Right lung (tissue), 5 donors: ENCODE data around the gene HSPA12A. TPM values are rescaled to one million over a fixed set of nuclear protein-coding genes. Genes with fewer than 3 reads are reported as not detected.
"Not testable (repeated sequence)": the region's sequence is repeated elsewhere in the genome, so short reads cannot be mapped to it uniquely, and the experiment has no call there.

Experiments used
- DNase-seq, 2 donors: peaks; one replicate each; pipeline ENCODE4 v3.0.0-alpha.2; 2013
- polyA plus RNA-seq, 5 donors: library from polyadenylated mRNA; unstranded; fragments of 120-200 nt; gene quantifications; one replicate each; pipeline versions ENCODE4 v1.2.1 to v1.2.3, GENCODE V29; 2013; ENCODE audit warnings: inconsistent platforms in 1 of 5, low replicate concordance in 1 of 5; ENCODE audit not compliant: insufficient read length in 5 of 5, insufficient read depth in 1 of 5

HSPA12A gene
- polyA plus RNA-seq, 5 donors: 7.9 to 13.8 (median 12.8) TPM

DNA sequence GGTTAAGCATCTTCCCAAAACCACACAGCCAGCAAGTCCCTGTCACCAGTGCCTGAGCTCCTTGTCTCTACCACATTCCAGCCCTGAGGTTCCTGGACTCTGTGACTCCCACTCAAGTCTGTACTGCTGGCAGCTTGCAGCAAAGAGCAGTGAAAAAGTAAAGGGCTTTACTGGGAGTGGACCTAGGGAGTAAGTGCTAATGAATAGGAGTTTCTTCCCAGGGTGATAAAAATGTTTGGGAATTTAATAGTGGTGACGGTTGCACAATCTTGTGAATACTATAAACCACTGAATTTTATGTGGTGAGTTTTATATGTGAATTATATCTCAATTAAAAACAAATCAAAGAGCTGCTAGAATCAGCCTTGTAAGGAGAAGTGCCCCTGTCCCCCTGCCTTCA, 22.6 kb downstream of the HSPA12A start:
- DNase-seq: no peak

DNA sequence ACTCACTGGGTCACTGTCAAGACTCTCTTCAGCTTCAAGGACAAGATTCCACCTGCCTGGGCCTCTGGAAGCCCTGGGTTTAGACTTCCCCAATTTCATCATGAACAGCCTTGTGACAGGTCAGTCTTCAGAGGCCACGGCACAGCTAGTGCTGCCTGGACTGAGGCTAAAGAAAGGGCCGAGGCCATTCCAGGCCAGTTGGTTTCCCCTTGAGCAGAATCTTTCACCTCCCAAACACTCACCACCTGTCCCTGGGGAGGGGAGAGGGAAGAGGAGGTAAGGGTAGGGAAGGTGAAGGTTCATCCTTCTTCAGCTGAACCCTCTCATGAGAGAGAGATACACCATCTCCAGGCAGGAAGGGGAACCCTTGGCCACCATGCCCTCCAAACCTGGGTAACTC, 24.3 kb downstream of the HSPA12A start:
- no peak for DNase-seq

DNA sequence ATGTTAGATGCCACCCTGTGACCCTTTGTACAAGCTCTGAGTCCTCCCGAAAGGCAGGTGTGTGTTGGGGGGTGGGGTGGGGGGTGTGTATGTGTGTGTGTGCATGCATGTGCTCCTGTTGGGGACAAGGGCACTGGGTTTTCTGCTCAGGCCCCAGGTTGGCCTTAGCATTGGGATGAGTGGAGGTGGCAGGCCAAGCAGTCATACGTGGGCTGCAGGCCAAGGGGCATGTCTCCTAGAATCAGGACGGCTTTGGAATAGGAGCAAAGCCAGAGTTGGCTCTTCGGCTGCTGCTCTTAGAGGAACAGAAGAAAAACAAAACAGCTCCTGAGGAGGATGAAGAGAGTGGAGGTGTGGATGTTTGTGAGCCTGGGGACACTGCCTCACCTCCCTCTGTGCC, 26.0 kb downstream of the HSPA12A start:
- DNase-seq: no peak

DNA sequence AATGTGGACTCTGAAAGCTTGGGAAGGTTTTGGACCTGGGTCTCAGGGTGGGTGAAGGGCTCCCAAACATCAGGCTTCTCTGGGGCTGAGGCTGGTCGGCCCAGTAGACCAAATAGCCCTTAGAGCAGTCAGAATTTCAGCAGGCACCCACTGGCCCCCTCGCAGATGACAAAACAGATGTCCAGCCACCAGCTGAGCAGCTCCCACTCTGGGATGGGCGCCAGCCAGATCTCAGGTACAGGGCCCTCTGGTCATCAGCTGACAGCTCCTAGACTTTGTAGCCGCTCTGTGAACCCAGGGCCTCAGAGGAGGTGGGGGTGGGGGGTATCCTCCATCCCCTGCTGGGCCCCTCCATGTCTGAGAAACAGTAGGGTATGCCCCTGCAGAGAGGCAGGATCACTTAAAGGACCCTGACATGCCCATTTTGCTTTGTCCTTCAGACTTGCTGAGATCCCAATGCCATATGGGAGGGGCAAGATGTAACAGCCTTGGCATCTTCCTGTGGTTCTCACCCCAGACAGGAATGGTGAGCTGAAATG, 26.5 kb downstream of the HSPA12A start:
- no peak for DNase-seq

DNA sequence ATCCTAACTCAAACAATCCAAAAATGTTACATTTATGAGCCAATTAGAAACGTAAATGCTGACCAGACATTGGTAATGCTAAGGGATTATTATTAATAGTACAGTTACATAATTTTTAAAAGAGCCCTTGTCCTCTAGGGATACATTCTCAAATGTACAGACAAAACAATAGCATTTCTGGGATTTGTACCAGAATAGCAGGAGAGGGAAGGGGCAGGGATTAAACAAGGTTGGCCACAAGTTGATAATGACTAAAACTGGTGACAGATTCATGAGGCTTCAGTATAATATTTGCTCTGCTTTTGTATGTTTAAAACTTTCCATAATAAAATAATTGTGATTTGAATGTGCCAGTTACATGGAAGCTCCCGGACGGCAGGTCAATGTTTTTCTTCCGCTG, 27.0 kb downstream of the HSPA12A start:
- DNase-seq: no peak

DNA sequence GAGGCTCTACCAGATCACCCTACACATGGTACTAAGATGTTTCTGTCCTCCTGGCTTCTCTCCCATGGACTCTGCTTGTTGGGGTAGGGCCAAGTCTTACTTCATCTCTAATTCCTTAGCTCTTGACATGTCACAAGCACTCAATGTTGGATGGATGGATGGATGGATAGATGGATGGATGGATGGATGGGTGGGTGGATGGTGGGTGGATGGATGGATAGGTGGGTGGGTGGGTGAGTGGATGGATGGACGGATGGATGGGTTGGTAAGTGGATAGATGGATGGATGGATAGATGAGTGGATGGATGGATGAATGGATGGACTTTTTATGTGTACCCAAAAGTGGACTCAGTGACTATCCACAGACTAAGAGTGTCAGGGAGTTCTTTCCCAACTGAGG, 28.5 kb downstream of the HSPA12A start:
- no peak for DNase-seq

DNA sequence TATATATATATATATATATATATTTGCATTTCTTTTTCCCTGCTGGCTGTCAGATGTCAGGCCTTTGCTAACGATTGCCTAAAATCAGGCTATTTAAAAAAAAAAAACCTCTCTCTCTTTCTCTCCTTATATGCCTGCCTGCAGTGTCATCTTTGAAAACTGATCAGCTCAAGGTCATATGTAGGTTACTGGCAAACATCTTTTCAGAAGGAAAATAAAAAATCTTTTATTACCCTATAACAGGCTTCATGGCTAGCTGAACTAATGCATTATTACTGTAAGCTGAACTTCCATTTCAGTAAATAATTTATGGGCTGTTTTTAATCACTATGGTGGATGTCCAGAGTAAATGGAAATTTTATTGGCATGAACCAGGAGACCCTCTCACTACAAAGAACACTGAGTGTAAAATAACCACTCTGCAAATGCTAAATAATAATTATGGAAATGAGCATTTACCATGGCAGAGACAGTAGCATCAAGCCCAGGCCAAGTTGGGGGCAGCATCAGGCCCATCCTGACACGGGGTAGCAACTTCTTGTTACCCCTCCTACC, 29.3 kb downstream of the HSPA12A start:
- no peak for DNase-seq

DNA sequence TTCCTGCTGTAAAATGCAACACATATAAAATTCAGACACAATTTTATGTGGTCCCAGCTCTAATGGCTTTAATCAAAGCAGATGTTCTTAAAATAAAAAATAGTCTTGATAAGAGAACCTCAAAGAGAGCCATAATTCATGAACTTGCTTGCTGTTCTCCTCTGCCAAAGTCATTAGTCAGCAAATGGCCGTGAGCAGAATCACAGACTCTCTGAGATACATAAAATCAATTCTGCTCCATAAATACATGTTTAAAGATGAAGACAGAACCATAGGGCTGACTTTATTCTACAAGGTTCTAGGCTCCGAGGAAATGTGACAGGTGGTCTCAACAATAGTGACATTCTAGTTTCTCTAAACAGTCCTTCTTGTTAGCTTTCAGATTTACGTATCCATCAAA, 29.8 kb downstream of the HSPA12A start:
- no peak for DNase-seq

DNA sequence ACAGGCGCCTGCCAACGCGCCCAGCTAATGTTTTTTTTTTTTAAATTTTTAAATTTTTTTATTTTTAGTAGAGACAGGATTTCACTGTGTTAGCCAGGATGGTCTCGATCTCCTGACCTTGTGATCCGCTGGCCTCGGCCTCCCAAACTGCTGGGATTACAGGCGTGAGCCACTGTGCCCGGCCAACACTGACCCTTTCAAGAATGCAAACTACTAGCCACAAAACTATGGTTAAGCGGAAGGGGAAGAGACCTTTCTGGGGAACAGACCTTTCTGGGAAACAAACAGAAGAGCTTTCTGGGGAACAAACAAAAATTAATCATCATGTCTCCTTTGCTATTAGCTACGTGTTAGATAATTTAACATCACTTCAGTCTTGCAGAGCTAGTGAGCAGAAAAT, 30.6 kb downstream of the HSPA12A start:
- DNase-seq: not testable (repeated sequence)

DNA sequence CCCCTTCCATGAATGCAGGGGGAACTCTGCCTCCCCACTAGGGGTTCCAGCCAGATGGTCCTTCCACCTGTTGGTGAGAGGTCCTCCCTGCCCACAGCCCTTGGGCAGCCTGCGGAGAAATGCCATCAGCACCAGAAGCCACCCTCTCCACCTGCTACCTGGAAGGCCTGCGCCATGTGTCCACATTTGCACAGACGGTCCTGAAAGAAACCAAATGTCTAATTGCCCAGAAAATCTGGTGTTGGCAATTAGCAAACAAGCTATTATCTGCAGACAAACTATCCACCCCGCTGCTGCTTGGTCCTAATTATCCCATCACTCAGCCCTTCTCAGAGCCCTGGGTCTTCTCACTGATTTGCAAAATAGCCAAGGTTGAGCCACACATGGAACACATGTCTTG, 32.3 kb downstream of the HSPA12A start:
- no peak for DNase-seq

DNA sequence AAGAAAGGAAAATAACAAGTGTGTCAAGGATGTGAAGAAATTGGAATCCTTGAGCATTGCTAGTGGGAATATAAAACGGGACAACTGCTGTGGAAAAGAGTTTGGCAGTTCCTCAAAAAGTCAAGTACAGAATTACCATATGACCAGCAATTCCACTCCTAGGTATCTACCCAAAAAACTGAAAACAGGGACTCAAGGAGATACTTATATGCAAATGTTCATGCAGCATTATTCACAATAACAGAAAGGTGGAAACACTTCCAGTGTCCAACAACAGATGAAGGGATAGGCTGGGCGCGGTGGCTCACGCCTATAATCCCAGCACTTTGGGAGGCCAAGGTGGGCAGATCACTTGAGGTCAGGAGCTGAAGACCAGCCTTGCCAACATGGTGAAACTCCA, 33.5 kb downstream of the HSPA12A start:
- DNase-seq: no peak

DNA sequence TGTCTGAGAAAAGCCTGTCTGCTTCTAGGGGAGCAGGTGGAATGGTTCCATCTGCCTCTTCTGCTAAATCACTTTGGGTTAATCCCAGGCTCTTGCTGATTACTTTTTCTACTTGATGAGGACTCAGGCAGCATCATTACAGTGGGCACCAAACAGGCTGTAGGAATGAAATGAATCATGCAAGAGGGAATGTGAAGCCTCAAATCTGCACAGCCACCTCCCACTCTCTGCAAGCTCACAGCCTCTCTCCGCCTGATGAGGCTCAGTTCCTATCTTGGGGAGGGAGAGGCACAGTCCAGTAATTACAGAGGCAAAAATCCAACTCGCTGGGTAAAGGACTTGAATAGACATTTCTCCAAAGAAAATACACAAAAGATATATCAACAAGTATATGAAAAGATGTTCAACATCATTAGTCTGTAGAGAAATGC, 34.0 kb downstream of the HSPA12A start:
- DNase-seq: no peak

DNA sequence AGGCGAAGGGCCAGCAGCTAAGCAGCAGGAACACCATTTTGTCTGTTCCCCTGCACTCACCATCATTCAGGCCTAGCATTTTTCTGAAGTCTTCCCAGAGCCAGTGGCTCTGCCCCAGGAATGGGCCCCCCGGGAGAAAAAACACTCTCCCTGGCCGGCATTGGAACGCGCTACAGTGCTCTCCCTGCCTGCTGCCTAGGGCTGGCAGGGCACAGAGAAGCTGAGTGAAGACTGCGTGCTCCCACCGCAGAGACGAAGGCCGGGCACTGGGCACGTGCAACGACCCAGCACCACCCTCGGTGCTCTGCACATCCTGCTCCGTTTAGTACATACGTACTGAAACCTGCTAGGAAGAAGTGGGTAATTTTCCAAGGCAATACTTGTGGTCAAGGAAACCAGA, 34.4 kb downstream of the HSPA12A start:
- no peak for DNase-seq

DNA sequence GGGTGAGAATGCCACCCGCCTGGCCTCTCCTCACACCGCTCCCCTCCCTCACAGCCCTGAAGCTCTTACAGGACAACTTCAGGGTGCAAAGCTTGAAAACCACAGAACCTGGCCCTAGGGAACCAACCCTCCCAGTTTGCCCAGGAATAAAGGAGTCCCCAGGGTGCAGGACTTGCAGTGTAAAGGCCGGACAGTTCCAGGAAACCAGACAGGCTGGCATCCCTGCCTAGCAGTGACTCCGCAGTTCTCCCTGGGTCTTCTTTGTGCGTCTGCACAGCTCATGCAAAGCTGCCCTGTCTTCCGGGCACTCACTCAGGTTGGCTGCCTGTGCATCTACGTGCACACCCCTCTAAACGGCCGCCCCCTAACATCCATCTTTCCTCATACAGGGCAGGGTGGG, 36.1 kb downstream of the HSPA12A start:
- DNase-seq: no peak

DNA sequence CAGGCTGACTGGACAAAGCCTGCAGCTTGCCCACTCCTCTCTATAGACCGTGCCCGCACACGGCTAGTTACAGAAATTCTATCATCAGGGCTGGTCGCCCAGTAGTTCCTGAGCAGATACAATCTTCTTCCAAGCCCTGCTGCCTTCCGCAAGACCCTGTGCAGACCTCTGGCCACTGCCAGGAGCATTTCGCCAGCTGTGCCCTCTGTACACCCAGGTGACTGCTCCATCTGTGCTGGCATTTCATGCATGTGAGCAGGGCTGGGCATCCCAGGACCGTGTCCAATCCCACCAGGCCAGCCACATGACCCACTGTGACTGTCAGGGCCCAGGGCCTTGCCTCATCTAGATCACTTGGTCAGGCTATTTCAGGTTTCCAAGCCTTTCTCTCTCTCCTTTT, 36.9 kb downstream of the HSPA12A start:
- no peak for DNase-seq

DNA sequence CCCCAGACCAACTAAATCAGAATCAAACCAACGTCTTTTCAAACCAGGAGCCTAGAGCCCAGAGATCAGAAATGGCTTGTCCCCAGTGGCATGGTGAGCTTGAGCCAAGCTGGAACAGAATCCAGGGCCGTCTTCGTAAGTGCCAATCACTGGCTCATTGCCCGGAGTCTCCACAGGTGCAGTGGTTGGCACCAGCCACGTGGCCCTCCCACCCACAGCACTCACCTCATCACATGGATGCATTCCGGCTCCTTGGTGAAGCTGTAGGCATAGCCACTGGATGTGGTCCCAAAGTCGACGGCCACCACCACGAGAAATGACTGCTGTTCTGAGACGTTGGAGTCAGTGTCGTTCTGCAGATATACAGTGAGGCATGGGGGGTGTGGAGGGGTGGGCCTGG, 37.4 kb downstream of the HSPA12A start:
- no peak for DNase-seq

DNA sequence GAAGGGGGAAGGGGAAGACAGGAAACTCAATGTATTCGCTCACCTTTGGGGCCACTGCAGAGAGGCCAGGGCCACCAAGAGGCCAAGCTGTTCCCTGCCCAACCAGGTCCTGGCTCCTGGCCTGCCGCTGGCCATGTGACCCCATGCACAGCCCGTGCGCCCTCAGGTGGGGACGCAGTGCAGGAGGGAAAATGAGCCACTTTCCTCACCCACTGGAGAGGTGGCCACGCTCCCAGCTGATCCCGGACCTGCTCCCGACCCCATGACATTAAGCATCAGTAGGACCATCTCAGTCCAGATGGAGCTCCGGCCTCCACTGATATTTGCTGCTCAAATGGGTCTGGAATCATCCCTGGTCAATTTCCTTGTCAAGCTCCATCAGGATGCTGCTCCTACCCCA, 40.2 kb downstream of the HSPA12A start:
- DNase-seq: no peak

DNA sequence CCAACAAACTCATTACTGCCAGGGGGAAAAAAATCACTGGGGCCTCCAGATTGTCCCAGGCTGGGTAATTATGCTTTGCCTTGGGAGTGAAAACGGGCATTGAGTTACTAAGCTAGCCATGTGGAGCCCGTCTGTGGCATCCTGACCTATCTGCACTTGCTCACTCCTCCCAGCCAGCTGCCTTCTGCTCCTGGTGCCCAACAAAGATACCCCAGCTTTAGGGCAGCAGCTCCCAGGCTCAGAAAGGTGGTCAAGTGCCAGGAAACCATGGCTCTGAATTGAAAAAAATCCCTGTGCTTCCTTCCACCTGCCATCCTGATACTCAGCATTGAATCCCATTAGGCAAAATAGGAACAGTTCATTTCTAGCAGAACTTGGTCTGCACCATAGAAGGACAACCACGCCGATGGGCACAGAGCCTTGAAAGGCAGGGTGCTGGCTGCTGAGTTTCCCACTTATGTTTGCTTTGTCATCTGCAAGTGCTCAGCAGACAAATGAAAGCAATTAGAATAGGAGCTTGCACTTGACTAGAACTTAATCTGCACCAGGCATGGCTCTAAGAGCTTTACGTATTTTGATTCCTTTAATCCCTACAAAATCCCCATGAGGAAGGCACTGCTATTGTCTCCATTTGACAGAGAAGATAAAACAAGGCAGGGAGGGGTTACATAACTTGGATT, 42.8 kb downstream of the HSPA12A start:
- no peak for DNase-seq

DNA sequence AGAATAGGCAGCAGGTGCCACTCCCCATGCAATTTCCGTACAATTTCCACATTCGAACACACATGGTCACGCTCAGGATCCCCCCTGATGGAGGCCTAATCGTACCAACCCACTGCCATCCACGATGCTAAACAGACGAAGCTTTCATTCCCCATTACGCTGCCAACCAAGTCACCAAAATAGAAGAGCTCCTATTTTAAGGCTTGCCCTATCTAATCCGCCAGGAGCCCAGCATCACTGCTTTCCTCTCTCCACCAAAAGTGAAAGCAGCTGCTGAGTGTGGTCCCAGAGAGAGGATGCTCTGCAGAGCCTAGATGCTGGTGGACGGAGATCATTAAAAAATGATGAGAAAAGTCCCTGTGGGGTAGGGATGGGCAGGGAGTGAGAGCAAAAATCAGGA, 43.3 kb downstream of the HSPA12A start:
- no peak for DNase-seq

DNA sequence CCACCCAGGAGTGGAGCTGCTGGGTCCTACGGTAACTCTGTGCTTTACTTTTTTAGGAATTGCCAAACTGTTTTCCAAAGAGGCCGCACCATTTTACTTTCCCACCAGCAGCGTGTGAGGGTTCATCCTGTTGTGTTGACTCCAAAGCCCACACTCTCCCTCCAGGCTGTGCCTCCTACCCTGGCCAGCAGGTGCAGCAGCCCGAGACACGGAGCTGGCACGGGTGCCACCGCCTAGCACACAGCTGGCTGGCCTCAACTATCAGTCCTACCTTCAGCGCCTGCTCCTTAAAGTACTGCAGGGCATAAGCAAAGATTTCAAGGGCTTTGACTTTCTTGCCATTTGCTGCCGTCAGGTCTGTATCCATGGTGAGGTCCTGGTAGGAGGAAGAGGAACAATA, 44.0 kb downstream of the HSPA12A start:
- DNase-seq: no peak

DNA sequence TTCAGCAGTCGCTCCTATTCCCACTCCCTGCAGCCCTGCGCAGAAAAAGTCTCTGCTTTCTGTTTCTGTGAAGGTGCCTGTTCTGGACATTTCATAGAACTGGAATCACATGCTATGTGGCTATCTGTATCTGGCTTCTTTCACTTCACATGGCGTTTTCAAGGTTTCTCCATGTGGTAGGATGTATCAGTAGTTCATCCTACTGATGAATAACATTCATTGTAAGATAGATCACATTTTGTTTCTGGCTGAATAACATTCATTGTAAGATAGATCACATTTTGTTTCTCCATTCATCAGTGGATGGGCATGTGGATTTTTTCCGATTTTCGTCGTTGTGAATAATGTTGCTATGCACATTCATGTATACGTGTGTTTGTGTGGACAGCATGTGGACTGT, 44.5 kb downstream of the HSPA12A start:
- DNase-seq: no peak

DNA sequence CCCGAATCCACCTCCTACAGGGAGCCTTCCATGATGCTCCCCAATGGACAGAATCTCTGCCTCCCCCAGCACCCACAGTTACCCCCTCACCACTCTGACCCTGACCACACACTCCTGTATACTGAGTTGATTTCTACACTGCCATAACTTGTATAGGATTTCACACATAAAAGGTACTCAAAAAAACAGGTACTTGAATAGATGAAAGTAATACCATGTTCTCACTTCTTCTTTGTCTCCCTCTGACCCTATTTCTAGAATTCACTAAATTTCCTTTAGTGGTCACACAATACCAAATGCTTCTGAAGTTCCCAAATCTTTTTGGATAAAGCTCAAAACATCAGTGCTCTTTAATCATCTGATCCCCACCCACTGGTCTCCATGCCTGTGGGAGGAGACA, 45.4 kb downstream of the HSPA12A start:
- DNase-seq: no peak

DNA sequence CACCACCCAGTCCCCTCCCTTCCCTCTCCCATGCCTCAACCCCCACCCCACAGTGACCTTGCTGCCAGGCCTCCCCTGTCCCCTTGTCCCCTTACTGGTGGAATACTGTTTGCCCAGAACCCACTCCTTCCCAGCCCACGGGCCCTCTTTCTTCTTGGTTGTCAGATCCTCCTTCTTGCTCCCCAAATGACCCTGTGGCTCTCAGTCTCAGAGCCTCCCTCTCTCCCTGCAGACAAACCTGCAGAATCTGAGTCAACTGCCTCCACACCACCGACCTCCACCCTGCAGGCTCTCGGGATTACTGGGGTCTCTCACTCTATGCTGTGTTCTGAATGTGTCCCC, 47.5 kb downstream of the HSPA12A start:
- DNase-seq: no peak
